ENCODE results near the gene FSTL4.

- TF ChIP-seq PATZ1 (CRISPR knock-in tag; IDR thresholded peaks at IDR 0.05; ENCODE audit: borderline replicate concordance) (no peak), TOX (CRISPR knock-in tag; IDR thresholded peaks at IDR 0.05; ENCODE audit: borderline replicate concordance) (no peak), OSR1 (CRISPR knock-in tag; IDR thresholded peaks at IDR 0.05) (no peak), BACH2 (CRISPR knock-in tag; IDR thresholded peaks at IDR 0.05; ENCODE audit: borderline replicate concordance) (no peak)
These were observed 143.1 kb downstream of the FSTL4 start for GRCh38 chr5:133469252-133469651.
